Bronchial epithelial cell (primary cell): ENCODE results near the gene DESI1. TPM values are rescaled to one million over a fixed set of nuclear protein-coding genes. Genes with fewer than 3 reads are reported as not detected.
A peak's percentile ranks its signal among the peaks of the same experiment; 100 is the strongest.
"Not testable (repeated sequence)": the region's sequence is repeated elsewhere in the genome, so short reads cannot be mapped to it uniquely, and the experiment has no call there.

Experiments used
- DNase-seq: peaks from one replicate; pipeline ENCODE4 v3.0.0-alpha.2; 2010; ENCODE audit warnings: low read depth
- FAIRE-seq: peaks from 2 replicates; lab custom pipeline; 2011; peaks lifted over from hg19 to GRCh38; lab: Jason Lieb, UNC
- H3K27me3 ChIP-seq: 2 replicates; pipeline ENCODE4 v1.5.1; 2011; ENCODE audit warnings: low read length; ENCODE audit not compliant: control insufficient read depth, insufficient read depth
- H3K36me3 ChIP-seq: 2 replicates; pipeline ENCODE4 v1.5.1; 2011; ENCODE audit warnings: low read length; ENCODE audit not compliant: control insufficient read depth, insufficient read depth
- H3K4me3 ChIP-seq: 2 replicates; pipeline ENCODE4 v1.5.1; 2011; ENCODE audit warnings: mild to moderate bottlenecking, low read depth, low read length, control low read depth
- total RNA-seq: library from RNA; depleted of rRNA; stranded (reverse); fragments of >200 nt; gene quantifications from 2 replicates; pipeline ENCODE4 v1.2.1, GENCODE V29; 2014
- TF ChIP-seq, protein P1 (sequence below): IDR thresholded peaks from 2 replicates; pipeline ENCODE4 v1.5.1; 2011; ENCODE audit warnings: mild to moderate bottlenecking, moderate library complexity, low read length, control low read depth, inconsistent platforms; ENCODE audit not compliant: insufficient read depth, severe bottlenecking

Gene DESI1
- total RNA-seq, 1 donor from 2014 or later = 10.8 TPM

DNA sequence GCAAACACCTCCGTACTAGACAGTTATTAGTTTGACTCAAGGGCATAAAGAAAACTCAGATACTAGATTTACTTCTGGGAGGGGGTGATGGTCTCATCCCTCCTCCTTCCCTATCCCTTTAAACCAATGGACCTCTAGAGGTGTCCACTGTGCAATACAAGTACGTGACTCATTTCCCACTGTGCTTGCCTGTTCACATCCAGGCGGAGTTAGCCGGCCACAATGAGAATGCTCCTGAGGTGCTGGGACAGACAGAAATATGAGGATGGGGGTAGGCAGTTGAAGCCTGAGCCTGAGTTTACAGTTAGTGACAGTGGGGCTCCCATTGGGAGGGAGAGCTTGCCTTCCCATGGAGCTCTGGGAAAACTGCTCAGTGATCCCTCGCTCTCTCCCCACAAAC lies 22.8 kb downstream of the DESI1 start:
- Histone ChIP-seq H3K36me3 (peaks cover 11% of the 10 kb centered on the region), H3K27me3 (no peaks in the 10 kb centered on the region), H3K4me3 (no peak overlapping the region)
- FAIRE-seq (peak; percentile 23), DNase-seq (peak; percentile 89)
- TF ChIP-seq, protein P1, sequence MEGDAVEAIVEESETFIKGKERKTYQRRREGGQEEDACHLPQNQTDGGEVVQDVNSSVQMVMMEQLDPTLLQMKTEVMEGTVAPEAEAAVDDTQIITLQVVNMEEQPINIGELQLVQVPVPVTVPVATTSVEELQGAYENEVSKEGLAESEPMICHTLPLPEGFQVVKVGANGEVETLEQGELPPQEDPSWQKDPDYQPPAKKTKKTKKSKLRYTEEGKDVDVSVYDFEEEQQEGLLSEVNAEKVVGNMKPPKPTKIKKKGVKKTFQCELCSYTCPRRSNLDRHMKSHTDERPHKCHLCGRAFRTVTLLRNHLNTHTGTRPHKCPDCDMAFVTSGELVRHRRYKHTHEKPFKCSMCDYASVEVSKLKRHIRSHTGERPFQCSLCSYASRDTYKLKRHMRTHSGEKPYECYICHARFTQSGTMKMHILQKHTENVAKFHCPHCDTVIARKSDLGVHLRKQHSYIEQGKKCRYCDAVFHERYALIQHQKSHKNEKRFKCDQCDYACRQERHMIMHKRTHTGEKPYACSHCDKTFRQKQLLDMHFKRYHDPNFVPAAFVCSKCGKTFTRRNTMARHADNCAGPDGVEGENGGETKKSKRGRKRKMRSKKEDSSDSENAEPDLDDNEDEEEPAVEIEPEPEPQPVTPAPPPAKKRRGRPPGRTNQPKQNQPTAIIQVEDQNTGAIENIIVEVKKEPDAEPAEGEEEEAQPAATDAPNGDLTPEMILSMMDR = no peak

DNA sequence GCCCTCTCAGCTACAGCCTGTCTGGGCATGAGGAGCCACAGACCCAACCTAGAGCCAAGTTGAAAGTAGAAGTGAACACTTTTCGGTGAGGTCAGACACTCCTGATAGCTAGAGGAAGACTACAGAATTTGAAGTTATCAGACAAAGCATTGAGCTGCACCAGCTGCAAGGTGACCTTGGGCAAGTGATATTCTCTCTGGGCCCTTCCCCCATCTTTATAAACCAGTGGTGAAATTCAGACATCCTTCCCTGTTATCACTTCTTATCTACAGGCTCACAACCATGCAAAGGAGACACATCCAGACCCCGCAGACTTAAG lies 23.2 kb downstream of the DESI1 start:
- Histone ChIP-seq H3K4me3 (no peak overlapping the region), H3K27me3 (no peaks in the 10 kb centered on the region), H3K36me3 (peaks cover 7% of the 10 kb centered on the region)
- DNase-seq (no peak), FAIRE-seq (no peak)
- TF ChIP-seq, protein P1 = no peak

DNA sequence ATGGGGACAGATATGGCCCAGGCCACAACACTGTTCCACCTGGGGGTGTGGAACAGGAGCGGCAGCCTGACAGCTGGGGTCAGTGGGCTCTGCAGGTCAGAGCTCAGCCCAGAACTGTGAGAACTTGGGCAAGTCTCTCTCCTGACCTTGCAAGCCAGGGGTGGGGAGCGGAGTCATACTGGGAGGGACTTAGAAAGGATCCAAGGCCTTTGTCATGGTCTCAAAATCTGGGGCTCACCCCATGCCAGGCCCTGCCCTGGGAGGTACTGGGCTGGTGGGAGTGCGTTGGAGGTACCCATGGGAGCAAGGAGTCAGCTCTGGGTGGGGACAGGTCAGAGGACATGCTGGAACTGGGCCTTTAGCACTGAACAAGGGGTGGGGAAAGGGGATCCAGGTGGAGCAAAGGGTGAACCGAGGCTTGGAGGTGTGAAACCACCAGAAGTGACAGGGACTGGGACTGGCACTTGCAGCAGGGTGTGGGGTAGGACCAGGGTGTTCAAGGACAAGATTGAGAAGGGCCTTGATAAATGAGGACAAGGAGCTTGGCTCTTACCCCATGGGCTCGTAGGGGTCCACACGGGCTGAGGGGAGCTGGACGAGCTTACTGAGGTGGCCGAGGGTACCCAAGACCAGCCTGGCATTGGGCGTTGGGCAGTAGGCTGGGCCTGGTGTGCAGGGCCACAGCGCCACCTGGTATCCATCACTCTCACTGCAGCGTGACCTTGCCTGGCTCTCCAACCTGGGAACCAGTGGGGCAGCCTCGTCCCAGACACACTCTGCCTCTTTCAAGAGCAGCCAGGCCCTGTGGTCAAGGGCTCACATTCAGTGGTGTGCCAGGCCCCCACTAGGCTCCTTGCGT lies 23.8 kb downstream of the DESI1 start:
- DNase-seq = peak; percentile 57
- Histone ChIP-seq H3K4me3 (no peak overlapping the region), H3K27me3 (no peaks in the 10 kb centered on the region), H3K36me3 (peaks cover 3% of the 10 kb centered on the region)
- TF ChIP-seq, protein P1 = peak; percentile 96
- FAIRE-seq = peak; percentile 28

DNA sequence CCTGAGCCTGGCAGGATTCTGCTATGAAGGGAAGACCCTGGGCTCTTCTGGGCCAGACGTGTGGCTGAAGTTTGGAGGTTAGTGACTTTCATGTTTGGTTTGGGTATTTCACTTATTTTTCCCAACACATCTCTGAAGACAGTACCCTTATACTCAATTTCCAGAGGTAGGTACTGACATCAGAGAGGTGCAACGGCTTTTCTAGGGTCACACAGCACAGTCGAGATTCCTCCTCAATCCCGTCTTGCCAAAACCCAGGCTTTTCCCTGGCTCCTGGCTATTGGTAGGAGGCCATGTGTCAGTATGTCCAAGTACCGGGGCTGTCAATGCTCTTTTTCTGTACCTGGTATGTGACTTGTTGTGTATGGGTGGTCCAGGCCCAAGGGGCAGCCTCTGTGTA lies 25.1 kb downstream of the DESI1 start:
- DNase-seq = no peak
- Histone ChIP-seq H3K4me3 (no peak overlapping the region), H3K36me3 (peaks cover 1% of the 10 kb centered on the region), H3K27me3 (no peaks in the 10 kb centered on the region)
- TF ChIP-seq, protein P1 = no peak
- no peak for FAIRE-seq

DNA sequence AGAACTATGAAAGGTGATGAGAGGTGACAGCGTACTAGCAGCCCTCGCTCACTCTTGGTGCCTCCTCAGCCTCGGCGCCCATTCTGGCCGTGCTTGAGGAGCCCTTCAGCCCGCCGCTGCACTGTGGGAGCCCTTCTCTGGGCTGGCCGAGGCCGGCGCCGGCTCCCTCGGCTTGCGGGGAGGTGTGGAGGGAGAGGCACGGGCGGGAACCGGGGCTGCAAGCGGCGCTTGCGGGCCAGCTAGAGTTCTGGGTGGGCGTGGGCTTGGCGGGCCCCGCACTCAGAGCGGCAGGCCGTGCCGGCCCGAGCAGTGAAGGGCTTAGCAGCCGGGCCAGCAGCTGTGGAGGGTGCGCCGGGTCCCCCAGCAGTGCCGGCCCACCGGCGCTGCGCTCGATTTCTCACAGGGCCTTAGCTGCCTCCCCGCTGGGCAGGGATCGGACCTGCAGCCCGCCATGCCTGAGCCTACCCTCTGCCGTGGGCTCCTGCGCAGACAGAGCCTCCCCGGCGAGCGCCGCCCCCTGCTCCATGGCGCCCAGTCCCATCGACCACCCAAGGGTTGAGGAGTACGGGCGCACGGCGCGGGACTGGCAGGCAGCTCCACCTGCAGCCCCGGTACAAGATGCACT lies 27.4 kb downstream of the DESI1 start:
- H3K36me3 ChIP-seq, H3K27me3 ChIP-seq, H3K4me3 ChIP-seq, DNase-seq, FAIRE-seq: not testable (repeated sequence)

DNA sequence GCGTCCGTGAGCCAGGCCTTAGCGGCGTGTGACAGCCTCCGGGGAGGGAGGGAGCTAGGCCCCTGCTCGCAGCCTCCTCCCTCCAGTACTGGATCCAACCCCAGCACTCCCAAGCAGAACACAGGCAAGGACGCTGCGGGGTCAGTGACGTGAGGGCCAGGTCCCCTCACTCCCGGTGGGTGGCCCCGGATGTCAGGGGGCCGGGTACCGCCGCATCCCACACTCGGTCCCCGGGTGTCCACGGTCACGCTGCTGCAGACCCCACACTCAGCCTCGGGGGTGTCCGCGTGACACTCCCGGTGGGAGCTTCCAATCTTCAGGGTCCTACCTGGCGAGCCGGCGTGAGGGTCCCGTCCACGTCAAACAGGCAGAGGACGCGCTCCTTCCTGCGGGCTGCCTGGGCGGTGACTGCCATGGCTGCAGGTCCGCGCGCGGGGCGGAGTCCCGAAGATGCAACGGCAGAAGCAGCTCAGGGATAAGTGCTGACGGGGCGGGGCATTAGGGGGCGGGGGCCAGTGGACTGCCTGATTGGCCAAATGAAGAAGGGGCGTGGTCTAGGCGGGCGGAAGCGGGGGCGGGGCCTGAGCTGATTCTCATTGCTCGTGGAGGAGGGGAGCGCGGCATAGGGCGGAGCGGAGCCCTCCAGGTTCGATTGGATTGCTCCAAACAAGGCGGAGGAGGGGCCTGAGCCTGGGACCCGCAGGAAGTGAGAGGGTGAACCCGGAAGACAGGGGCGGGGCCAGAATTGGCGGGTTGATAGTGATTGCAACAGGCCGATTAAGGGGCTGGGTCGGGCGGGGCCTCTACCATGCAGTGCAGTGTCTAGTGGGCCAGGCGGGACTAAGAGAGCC lies 31.2 kb downstream of the DESI1 start, which contains the start of gene PMM1:
TSS of gene PMM1 (minus strand) at position 450 of the 851 bp plus-strand sequence. CDS start at position 415, 35 bp downstream.
- DNase-seq (peak; percentile 97), FAIRE-seq (no peak)
- Histone ChIP-seq H3K36me3 (peaks cover 7% of the 10 kb centered on the region), H3K4me3 (peak within 1 kb of the TSS; percentile 100), H3K27me3 (no peaks in the 10 kb centered on the region)
- TF ChIP-seq, protein P1 = no peak
